GDM1 (cell line): ENCODE results near the gene SMG6.
"Not testable (repeated sequence)": the region's sequence is repeated elsewhere in the genome, so short reads cannot be mapped to it uniquely, and the experiment has no call there.

Experiments
- DNase-seq: peaks from one replicate; lab custom pipeline; 2025; lab: John Stamatoyannopoulos, UW

Gene SMG6

DNA sequence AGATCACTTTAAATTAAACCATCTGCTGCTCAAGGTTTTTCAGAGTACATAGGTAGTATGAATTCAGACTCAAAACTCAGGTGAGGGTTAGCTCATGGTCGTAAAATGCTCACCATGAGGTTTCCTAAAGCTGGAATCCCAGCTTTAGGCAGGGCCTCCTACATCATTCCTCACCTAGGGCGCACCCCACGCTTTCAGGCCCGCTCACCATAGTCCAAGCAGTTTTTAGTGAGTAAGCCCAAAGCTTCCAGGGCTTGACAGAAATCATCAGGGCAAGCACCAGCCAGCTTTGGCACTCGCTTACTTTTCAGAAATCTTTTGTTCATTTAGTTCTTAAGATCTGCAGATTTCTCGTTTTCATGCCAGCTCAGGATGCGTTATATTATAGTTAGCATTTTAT lies 158.9 kb downstream of the SMG6 start:
- DNase-seq = no peak

DNA sequence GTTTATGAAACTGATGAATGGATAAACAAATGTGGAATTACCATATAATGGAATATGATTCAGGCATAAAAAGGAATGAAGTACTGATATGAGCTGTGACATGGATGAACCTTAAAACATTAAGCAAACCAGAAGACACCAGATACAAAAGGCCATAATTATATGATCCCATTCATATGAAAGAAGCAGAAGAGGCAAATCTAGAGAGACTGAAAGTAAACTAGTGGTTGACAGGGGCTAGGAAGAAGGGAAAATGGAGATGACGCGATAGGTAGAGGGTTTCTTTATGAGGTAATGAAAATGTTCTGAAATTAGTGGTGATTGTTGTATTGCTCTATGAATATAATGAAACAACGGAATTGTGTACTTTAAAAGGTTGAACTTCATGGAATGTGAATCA lies 160.3 kb downstream of the SMG6 start:
- DNase-seq = no peak

DNA sequence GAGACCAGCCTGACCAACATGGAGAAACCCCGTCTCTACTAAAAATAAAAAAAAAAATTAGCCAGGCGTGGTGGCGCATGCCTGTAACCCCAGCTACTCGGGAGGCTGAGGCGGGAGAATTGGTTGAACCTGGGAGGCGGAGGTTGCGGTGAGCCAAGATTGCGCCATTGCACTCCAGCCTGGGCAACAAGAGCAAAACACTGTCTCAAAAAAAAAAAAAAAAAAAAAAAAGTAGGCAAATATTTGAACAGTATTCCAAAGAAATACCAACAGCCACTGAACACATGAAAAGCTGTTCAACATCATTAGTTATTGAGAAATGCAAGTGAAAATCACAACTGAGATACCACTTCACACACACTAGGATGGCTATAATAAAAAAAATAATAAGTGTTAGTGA lies 160.9 kb downstream of the SMG6 start:
- not testable (repeated sequence) for DNase-seq

DNA sequence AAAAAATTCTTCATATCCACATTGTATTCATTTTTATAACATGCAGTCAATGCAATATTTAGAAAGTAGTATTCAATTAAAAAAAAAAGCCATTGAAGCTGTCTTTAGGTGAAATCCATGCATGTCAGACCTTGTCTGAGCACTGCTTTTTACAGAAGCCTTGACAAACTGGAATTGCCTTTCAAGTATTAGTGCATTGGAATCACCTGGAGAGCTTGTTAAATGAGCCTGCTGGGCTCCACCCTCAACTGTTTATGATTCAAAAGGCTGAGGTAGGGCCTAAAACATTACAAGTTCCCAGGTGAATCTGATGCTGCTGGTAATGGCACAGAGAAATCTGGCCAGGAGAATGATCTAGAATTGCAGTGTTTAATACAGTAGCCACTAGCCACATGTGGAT lies 162.9 kb downstream of the SMG6 start:
- DNase-seq = no peak

DNA sequence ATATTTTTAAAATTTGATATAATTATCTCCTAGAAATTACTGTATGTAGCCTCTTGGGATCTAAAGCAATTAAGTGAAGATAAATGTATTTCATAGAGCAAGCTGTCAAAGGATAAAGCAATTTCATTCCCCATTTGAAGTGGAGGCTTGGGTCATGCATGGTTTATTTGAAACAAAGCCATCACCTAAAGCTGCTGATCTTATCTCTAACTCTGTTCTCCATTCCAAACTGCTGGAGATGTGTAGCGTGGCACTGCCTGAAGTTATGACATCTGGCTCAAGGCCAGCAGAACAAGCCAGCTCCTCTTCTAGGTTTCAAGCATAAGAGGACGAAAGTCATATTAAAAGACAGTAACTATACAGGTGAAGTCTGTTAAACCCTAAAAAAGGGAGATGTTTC lies 164.8 kb downstream of the SMG6 start:
- DNase-seq = no peak

DNA sequence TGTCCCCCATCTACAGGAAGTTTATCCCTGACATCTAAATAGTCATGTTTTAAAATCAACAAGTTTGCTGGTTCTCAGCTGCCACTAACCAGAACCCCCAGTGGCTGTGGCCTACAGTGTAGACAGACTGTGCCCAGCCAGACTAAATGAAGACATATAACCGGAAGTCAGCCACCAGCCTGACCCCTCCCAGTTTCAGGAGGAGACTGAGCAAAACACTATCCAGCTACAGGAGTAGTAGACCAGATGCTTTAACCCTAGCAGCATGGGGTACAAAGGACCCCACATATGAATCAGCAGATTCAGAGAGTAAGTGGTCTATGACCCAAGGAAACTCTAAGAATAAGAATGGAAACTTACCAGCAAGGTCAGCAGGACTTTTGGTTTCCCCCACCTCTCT lies 165.3 kb downstream of the SMG6 start:
- peak; percentile 2 for DNase-seq

DNA sequence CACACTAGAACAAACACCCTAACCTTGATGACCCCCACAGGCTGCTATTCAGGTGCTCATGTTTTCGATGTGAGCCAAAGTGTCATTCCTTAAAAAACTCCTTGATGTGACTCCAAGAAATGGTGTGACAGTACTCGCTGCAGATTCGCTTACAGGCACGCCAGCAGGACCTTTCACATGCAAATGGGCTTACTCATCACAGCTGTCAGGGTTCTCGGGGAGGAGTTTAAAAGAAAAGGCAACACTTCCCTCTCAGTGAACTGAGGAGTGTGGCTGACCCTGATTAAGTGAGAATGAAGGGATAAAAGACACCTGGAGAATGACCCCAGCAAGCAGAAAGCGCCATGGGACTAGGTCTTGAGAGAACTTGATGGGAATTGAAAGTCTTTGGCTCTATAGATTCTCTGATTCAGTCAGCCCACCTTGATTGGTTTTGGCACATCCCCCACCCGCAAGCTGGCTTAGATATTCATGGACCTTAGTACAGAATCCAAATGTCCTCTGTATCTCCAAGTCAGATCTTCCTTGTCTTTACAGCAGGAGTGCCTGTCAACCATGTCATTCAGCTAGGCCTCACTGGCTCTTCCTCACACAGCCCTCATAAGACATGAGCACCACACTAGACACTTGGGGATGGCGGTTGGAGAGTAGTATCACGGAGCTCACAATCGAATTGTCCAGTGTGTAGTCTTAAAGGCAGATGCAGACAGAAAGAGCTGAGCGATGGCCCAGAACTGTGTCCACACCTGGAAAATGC lies 166.1 kb downstream of the SMG6 start:
- DNase-seq = no peak

DNA sequence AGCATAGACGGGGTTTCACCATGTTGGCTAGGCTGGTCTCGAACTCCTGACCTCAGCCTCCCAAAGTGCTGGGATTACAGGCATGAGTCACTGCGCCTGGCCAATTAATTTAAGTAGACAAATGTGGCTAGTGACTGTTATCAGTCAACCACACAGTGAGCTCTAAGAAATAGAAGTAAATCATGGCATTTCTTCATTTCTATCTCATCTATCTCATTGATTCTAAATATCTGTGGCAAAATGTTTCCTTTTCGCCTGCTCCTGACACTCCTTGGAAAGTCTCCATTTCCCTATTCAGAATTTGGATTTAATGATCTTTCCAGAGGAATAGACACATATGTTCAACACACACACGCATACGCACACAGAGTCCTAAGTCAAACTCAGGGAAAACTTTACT lies 167.3 kb downstream of the SMG6 start:
- DNase-seq = no peak

DNA sequence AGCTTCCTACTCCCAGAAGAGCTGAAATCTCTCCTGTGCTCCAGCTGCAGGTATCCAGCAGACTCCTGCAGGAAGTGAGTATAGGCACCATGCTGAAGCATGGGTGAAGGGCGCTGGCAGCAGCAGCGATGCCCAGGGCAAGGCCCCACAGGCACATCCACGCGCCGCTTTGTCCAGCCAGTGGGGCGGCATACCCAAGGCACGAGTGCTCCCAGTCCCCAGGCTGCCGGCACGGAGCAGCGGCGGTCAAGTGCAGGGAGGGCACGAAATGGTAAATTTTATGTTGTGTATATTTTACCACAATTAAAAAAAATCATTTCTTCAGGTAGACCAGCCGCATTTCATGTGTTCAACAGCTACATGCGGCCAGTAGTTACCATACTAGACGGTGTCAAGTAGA lies 175.6 kb downstream of the SMG6 start:
- DNase-seq = no peak

DNA sequence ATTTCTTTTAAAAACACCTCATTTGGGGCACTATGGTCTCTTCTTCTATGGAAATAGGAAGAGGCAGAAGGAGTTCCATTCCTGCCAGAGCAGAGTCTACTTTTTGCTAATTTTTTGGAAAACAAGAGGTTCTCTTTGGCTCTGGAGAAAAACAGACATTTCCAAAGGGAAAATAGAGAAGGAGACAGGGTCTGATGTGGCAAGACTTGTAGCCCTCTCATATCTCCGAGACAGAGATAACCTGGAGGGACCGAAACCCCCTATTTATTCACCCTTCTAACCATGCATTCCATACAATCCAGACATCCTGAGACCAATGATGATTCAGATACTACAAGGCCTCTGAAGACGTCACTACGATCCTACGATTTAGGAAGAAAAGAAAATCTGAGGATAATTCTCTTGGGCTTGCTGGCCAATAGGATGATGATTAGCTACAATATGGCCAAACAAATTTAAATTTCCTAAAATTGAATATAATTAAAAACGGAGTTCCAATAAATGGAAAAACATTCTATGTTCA lies 178.5 kb downstream of the SMG6 start:
- no peak for DNase-seq

DNA sequence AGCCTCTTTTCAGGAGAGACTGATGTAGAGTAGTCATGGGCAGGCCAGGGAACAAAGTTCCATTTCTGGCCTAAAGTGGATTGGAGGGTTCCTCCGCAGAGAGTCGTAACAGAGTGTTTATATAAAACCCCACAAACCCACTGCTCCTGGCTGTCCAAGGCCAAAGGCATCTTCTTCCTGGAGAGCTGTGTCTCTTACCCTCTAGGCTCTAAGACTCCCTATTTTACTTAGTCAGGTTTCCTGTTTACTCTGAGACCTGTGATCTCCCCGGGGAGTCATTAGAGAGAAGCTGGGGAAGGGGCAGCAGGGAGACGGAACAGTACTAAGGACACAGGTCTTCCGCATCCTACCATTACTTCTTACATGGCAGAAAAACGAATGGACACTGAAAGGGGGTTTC lies 179.2 kb downstream of the SMG6 start:
- no peak for DNase-seq

DNA sequence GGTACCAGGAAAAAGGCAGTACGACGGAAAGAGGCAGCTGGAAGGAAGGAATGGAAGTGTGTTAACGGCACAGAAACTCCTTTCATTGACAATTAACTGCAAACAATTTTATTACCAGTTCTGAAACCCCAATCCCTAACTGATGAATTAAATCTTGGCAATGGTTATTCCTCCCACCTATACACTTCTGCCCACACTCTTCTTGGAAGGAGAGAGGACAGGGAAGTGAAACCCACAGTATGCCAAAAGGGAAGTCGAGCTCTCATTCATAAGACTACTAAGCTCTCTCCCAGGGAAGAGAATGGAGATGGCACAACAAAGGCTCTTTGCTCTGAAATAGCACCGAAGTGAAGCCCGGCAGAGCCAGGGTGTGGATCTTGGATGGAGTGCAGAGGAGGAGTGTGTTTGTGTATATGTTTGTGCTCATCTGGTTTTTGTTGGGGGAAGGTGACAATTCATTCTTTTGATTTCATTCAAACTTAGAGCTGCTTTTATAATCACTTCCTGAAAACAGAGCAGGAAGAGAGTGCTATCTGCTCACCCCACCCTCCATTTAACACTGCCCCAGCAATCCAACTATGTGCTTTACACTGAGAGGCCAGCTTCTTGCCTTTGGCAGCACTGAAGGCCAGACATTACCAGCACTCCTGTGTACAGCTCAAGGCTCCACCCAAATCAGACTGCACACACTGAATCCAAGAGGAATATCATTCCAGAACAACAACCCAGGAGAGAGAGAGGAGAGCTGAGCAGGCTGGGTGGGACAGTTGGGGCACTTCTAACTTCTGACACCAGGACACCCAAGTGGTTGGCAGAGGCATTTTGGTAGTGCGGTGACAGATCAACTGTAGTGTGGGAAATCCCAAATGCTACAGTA lies 180.0 kb downstream of the SMG6 start:
- peak; percentile 7 for DNase-seq

DNA sequence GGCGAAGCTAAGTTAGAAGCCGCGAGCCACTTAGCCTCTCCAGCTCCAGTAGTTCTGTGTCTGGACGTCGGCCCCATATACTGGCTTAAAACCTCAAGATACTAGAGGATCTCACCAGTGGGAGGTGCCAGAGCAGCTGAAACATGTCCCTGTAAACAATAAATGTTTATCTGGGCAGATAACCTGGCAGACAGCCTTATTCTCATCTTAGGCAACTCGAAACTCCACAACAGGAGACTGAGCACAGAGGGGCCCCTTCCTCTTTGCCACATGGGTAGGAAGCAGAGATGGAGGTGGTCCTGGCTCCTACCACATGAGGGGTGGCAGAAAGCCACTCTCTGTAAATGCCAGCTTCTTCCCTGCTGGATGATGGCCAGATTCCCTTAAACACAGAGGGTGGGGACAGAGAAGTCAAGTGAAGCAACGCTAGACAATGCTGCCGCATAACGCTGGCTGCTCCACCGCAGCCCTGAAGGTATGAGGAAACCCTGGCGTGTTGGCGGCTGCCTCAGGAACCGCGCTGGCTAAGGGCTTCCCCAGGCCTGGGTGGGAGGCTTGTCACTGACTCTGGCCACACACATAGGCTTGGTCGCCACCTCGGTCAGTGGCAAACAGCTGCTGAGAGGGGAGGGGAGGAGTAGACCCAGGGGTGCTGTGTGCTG lies 180.8 kb downstream of the SMG6 start:
- DNase-seq = peak; percentile 49

DNA sequence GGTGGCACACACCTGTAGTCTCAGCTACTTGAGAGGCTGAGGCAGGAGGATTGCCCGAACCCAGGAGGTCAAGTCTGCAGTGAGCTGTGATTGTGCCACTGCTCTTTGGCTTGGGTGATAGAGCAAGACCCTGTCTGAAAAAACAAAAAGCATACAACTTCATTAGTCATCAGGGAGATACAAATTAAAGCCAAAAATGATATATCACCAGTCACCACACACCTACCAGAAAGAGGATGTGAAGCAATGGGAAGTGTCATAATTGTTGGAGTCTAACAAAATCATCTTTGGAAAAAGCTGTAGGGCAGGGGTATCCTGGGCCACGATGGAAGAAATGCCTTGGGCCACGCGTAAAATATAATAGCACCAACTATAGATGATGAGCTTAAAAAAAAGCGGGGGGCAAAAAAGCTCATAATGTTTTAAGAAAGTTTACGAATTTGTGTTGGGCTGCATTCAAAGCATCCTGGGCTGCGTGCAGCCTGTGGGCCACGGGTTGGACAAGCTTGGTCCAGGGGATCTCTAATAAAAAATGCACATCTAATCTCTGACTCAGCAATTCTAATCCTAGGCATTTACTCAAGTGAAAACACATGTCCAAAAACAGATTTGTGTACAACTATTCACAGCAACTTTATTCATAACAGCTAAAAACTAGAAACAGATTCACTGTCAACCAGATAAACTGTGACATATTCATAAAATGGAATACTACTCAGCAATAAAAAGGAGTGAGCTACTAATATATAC lies 182.8 kb downstream of the SMG6 start:
- no peak for DNase-seq

DNA sequence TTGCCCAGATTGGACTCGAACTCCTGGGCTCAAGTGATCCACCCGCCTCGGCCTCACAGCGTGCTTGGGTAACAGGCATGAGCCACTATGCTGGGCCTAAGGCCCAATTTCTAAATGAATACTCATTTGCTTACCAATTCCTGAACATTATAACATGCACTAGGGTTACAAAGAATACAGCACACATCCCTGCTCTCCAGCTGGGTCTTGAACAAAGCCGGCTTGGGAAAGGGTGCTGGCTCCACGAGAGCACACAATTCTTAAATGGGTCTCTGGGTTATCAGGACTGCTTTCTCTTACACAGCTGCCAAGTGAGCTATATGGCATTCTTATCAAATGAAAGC lies 190.3 kb downstream of the SMG6 start:
- no peak for DNase-seq

DNA sequence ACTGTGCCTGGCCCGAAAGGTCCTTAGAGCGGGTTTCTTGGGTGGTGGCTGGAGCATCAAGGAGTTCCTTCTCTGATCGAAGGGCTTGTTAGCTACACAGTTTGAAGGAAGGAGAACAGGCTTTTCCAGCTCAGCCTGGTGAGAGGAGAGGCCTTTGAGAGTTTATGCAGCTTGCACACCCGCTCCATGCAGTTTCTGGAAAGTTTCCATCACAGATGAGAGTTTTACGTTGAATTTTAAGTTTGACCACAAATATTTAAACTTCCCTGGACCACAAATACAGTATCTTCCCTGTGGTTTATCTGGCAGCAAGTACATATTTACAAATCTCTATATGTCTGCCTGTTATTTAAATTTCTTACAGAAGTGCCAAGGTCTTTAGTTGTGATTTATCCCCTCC lies 191.9 kb downstream of the SMG6 start:
- DNase-seq = no peak

DNA sequence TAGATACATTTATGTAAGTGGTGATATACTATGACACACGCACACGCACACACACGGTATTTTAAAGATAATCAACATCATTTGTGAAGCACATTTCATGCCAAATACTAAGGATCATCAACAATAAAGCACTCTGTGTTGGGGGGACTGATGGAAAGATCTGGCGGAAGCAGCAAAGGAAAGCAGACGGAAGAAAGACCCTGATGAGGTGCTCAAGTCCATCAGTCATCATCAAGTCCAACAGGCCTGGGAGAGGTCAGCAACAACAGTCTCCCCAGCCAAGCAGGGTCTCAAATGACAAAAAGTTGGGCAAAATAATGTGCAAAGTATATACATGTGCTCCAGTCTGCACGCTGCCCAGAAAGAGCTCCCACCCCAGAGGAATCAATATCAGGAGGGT lies 193.1 kb downstream of the SMG6 start:
- no peak for DNase-seq

DNA sequence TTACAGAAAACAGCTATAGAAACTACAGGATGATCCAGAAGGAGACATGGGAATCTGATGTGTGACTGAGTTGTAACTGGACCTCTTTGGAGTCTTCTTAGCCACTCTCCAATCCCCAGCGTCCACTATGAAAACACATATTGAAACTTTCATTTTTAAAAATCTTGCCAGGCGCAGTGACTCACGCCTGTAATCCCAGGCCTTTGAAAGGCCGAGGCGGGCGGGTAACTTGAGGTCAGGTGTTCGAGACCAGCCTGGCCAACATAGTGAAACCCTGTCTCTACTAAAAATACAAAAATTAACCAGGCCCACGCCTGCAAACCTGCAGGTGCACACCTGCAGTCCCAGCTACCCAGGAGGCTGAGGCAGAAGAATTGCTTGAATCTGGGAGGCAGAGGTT lies 195.4 kb downstream of the SMG6 start:
- no peak for DNase-seq

DNA sequence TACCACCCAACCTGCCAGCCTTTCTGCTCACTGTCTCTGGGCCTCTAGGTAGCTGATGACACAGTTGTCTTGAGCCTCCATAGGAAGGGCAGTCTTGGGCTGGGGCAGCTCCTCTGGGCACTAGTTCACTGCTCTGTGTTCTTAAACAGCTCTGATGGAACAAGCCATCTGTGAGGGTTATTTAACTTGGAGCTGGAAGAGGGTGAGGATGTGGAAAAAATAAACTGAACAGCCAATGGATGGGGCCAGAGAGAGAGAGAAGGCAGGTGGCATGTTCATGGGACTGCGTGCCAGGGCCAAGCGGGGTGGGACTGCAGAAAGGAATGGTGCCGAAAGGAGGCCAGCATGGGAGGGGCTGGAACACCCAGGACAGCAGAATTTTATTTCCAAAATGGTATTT lies 196.1 kb downstream of the SMG6 start:
- DNase-seq = no peak

DNA sequence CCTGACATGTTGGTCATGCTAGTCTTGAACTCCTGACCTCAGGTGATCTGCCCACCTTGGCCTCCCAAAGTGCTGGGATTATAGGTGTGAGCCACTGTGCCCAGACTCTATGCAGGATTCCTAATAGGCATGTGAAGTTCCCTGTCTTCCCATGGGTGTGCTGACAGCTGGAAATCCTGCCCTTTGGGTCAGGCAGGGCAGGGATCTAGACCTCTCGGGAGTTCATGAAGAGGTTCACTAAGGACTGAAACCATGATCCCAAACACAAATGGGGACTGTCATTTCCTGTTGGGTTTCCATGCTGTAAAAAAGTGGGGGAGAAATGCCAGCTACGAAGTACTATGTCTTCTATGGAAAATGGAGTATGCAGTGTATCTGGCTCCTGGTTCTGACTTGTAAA lies 196.5 kb downstream of the SMG6 start:
- DNase-seq = no peak

DNA sequence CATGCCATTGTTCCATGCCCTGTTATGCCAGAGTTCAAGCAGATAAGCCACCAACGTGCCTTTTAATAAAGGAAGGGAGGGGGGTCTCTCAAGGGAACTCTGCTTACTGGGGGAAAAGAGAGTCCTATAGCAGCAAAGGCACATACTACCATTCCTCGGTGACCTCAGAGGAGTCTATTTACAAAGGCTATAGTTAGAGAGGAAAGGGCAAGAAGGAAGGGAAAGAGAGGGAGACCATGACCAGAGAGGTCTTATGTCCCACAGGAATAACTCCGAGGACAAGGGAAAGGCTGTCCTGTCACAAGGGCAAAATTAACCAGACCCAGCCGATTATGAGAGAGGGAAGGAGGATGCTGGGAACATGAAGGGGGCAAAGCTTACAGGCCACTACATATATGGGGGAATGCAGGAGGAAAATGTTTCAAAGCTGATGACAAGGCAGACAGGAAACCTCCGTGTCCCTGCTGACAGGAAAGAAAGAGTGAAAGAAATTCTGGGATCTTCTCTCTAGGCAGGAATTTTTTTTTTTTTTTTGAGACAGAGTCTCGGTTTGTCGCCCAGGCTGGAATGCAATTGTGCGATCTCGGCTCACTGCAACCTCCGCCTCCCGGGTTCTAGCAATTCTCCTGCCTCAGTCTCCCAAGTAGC lies 197.2 kb downstream of the SMG6 start:
- no peak for DNase-seq

DNA sequence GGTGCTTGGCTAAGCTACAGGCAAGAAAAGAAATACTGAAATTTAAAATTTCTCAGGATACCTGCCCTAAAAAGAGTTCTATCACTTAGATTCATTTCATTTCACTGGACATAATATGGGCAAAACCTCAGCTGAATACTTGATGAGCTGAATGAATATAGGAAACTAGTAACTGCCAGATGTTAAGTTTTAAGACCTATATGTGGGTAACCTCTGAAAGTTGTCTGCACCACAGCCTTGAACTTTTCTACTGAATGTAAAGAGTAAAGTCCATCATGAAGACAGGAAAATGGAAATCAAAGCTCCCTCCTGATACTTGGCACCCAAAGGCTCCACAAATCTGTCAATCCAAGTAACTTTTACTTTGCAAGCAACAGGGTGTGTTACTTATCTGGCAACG lies 197.9 kb downstream of the SMG6 start:
- no peak for DNase-seq
